Fibroblast of skin of left biceps (primary cell): ENCODE results near the gene SDK2.
"Not testable (repeated sequence)": the region's sequence is repeated elsewhere in the genome, so short reads cannot be mapped to it uniquely, and the experiment has no call there.

Experiments
- DNase-seq, 2 experiments: peaks; one replicate each; pipeline ENCODE4 v3.0.0-alpha.2; 2013; ENCODE audit warnings: low read depth in 2 of 2

SDK2 gene

GRCh38 chr17:73459980-73460379, 184.3 kb downstream of the SDK2 start:
- no peak for DNase-seq

GRCh38 chr17:73455767-73456166, 188.5 kb downstream of the SDK2 start:
- no peak for DNase-seq

GRCh38 chr17:73455050-73455687, 189.1 kb downstream of the SDK2 start:
- no peak for DNase-seq

- not testable (repeated sequence) for DNase-seq
Observed at GRCh38 chr17:73453494-73453893, 190.8 kb downstream of the SDK2 start.

GRCh38 chr17:73453090-73453489, 191.2 kb downstream of the SDK2 start:
- DNase-seq, result no peak

GRCh38 chr17:73452009-73452408, 192.2 kb downstream of the SDK2 start:
- no peak for DNase-seq

- no peak for DNase-seq
Observed at GRCh38 chr17:73447319-73447718, 196.9 kb downstream of the SDK2 start.

GRCh38 chr17:73446617-73447016, 197.6 kb downstream of the SDK2 start:
- DNase-seq, result no peak

- DNase-seq, result no peak
Observed at GRCh38 chr17:73445466-73445865, 198.8 kb downstream of the SDK2 start.

- no peak for DNase-seq
Observed at GRCh38 chr17:73444021-73444420, 200.2 kb downstream of the SDK2 start.

GRCh38 chr17:73439597-73439996, 204.6 kb downstream of the SDK2 start:
- DNase-seq, result no peak

GRCh38 chr17:73437826-73438225, 206.4 kb downstream of the SDK2 start:
- DNase-seq, result no peak

- DNase-seq, result peak; percentile 20 to 21
Observed at GRCh38 chr17:73436954-73437353, 207.3 kb downstream of the SDK2 start.

GRCh38 chr17:73435412-73435811, 208.8 kb downstream of the SDK2 start:
- DNase-seq, result no peak

GRCh38 chr17:73434154-73434553, 210.1 kb downstream of the SDK2 start:
- DNase-seq, result no peak

- DNase-seq, result no peak
Observed at GRCh38 chr17:73433501-73433900, 210.7 kb downstream of the SDK2 start.

- DNase-seq, result no peak
Observed at GRCh38 chr17:73432624-73433190, 211.5 kb downstream of the SDK2 start.

- no peak for DNase-seq
Observed at GRCh38 chr17:73431401-73432205, 212.6 kb downstream of the SDK2 start.

- DNase-seq, result no peak
Observed at GRCh38 chr17:73430848-73431247, 213.4 kb downstream of the SDK2 start.

GRCh38 chr17:73430165-73430680, 214.0 kb downstream of the SDK2 start:
- DNase-seq, result no peak

GRCh38 chr17:73429440-73430164, 214.6 kb downstream of the SDK2 start:
- peak; percentile 25 to 32 for DNase-seq

- DNase-seq, result no peak
Observed at GRCh38 chr17:73427198-73427597, 217.0 kb downstream of the SDK2 start.
